ENCODE measurements around the gene BCR. TPM values are rescaled to one million over a fixed set of nuclear protein-coding genes. Genes with fewer than 3 reads are reported as not detected.
A peak's percentile ranks its signal among the peaks of the same experiment; 100 is the strongest.

Gene BCR
- total RNA-seq, 1 experiment from 2014 or later, result 77.0 TPM

DNA sequence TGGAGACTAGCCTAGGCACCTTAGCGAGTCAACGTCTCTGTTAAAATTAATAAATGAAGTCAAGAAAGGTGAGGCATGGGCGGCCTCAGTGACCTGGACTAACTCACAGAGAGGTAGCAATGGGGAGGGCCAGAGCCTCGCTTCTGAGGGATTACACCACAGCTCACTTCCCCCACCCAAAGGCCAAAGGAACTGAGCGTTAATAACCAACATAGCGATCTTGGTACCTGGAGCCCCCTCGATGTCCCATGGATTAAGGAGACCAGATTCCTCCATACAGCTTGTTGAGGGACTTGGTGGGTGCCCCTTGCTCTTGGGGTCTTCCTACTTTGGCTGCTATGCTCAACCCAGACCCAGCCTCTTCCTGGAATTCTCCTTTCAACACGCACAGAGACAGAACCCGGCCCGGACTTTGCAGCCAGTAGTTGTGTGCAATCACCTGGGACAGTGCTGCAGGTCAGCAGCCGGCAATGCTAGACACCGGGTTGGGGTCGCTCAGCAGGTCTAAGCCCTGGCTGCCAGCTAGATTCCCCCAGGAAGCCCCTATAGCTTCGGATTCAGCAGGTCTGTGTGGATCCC is 70.6 kb downstream of the BCR start:
- no peaks in the 10 kb centered on the region for H4K20me1 ChIP-seq (ENCODE audit: control insufficient read depth, insufficient read depth, insufficient read length)
- no CpG with 5 or more reads among the region's 14 CpGs for WGBS (ENCODE audit: extremely low coverage, insufficient read length, low lambda C conversion rate)
- peaks cover 71 to 76% of the 10 kb centered on the region in 2 experiments for H3K4me1 Mint-ChIP-seq

More for the DNA sequence above, 70.6 kb downstream of the BCR start:
- H3K4me3 Mint-ChIP-seq, result no peak overlapping the region
- DNase-seq, result no peak
- H3K9ac ChIP-seq (ENCODE audit: extremely low read depth, insufficient read length, low read length), result no peak overlapping the region
- no peaks in the 10 kb centered on the region for H3K27me3 Mint-ChIP-seq (ENCODE audit: low read depth)
- H3K36me3 Mint-ChIP-seq (ENCODE audit: insufficient read depth in 1 of 3, low read depth in 3 of 3), result peaks cover 18 to 31% (median 24%) of the 10 kb centered on the region in 3 experiments
- peaks cover 14% of the 10 kb centered on the region for H3K79me1 ChIP-seq (ENCODE audit: insufficient read depth, low read depth, low read length, poor library complexity, severe bottlenecking)
- H3K27ac Mint-ChIP-seq, result peak overlapping the region in 2 of 3 experiments; percentile 70 to 88; a peak in 3 of 7 replicates
- no peak overlapping the region for H2AK5ac ChIP-seq (ENCODE audit: insufficient read length, low read length)
- no peak overlapping the region for H2BK20ac ChIP-seq (ENCODE audit: low read depth, low read length, poor library complexity, severe bottlenecking)
- H2BK15ac ChIP-seq (ENCODE audit: low read depth, low read length), result no peak overlapping the region
- no peak overlapping the region for H4K91ac ChIP-seq (ENCODE audit: insufficient read length, low read depth, low read length)
- H3K4me1 ChIP-seq (ENCODE audit: insufficient read depth, low read length), result peaks cover 15% of the 10 kb centered on the region; the same call in 1 of the 2 replicates
- no peak overlapping the region for H3K23ac ChIP-seq (ENCODE audit: insufficient read length, low read depth, low read length)
- H3K14ac ChIP-seq (ENCODE audit: insufficient read depth, low read length), result 0 out of 2 replicates have a peak overlapping the region, but pooled peaks have one; percentile 8
- no peak overlapping the region for H3T11ph ChIP-seq (ENCODE audit: low read length)
- no peak overlapping the region for H3K4me2 ChIP-seq (ENCODE audit: insufficient read depth, insufficient read length, low read length)
- no peak overlapping the region for H3K27ac ChIP-seq (ENCODE audit: insufficient read length, low read depth, low read length)
- H3K9me3 ChIP-seq (ENCODE audit: control insufficient read depth, low read depth, low read length), result no peaks in the 10 kb centered on the region
- H3K18ac ChIP-seq (ENCODE audit: insufficient read length, low read depth, low read length), result no peak overlapping the region
- H3K4ac ChIP-seq (ENCODE audit: low read depth, low read length), result no peak overlapping the region
- H4K5ac ChIP-seq (ENCODE audit: insufficient read length, low read depth, low read length), result no peak overlapping the region
- H2AFZ ChIP-seq (ENCODE audit: low read length), result no peak overlapping the region
- H3K56ac ChIP-seq (ENCODE audit: insufficient read length, low read depth, low read length), result no peak overlapping the region
- no peaks in the 10 kb centered on the region for H3K23me2 ChIP-seq (ENCODE audit: insufficient read length, low read depth, low read length, poor library complexity, severe bottlenecking)
- no peak for TF ChIP-seq CTCF (conservative IDR thresholded peaks at IDR 0.05)
- H2BK5ac ChIP-seq (ENCODE audit: insufficient read length, low read length), result no peak overlapping the region
- H3K27me3 ChIP-seq (ENCODE audit: insufficient read depth, low read length), result no peaks in the 10 kb centered on the region
- H4K8ac ChIP-seq (replicated peaks; ENCODE audit: insufficient read length, low read depth, low read length), result no peak overlapping the region
- no peaks in the 10 kb centered on the region for H3K9me3 Mint-ChIP-seq
- no peak overlapping the region for H2BK12ac ChIP-seq (ENCODE audit: insufficient read length, low read depth, low read length)
- H3K79me2 ChIP-seq (ENCODE audit: insufficient read depth, low read length), result peaks cover 17% of the 10 kb centered on the region; the same call in 1 of the 2 replicates
- no peak overlapping the region for H2BK120ac ChIP-seq (ENCODE audit: low read depth, low read length, poor library complexity, severe bottlenecking)
